ENCODE measurements around the gene GRB2. TPM values are rescaled to one million over a fixed set of nuclear protein-coding genes. Genes with fewer than 3 reads are reported as not detected.

GRB2 gene
- total RNA-seq, 1 donor from 2014 or later, result 65.7 TPM

GRCh38 chr17:75334723-75335122, 70.8 kb downstream of the GRB2 start:
- no peak overlapping the region for H3K27ac ChIP-seq
- H3K4me3 ChIP-seq, result no peak overlapping the region
- H3K36me3 ChIP-seq, result peaks cover 0 to 7% of the 10 kb centered on the region in 2 donors
- no peaks in the 10 kb centered on the region for H3K27me3 ChIP-seq
- H3K9me3 ChIP-seq, result no peaks in the 10 kb centered on the region
- TF ChIP-seq CTCF (IDR thresholded peaks at IDR 0.05), result no peak
- H3K4me1 ChIP-seq, result no peaks in the 10 kb centered on the region
- no peak for DNase-seq (ENCODE audit: low spot score in 2 of 2)
- intact Hi-C loops (cut with DNase I), result no loop called here

GRCh38 chr17:75331671-75332070, 73.8 kb downstream of the GRB2 start:
- no peak for DNase-seq (ENCODE audit: low spot score in 2 of 2)
- Histone ChIP-seq H3K27me3 (no peaks in the 10 kb centered on the region), H3K36me3 (peaks cover 0 to 7% of the 10 kb centered on the region in 2 donors), H3K27ac (no peak overlapping the region), H3K4me1 (no peaks in the 10 kb centered on the region), H3K9me3 (no peaks in the 10 kb centered on the region), H3K4me3 (no peak overlapping the region)
- intact Hi-C loops (cut with DNase I), result no loop called here
- no peak for TF ChIP-seq CTCF (IDR thresholded peaks at IDR 0.05)

GRCh38 chr17:75327757-75328156, 77.7 kb downstream of the GRB2 start:
- intact Hi-C loops (cut with DNase I), result no loop called here
- peaks cover 4 to 19% of the 10 kb centered on the region in 2 donors for H3K36me3 ChIP-seq
- H3K27me3 ChIP-seq, result no peaks in the 10 kb centered on the region
- H3K9me3 ChIP-seq, result no peaks in the 10 kb centered on the region
- DNase-seq (ENCODE audit: low spot score in 2 of 2), result no peak
- TF ChIP-seq CTCF (IDR thresholded peaks at IDR 0.05), result no peak
- H3K4me1 ChIP-seq, result peaks cover 0 to 10% of the 10 kb centered on the region in 2 donors
- no peak overlapping the region for H3K27ac ChIP-seq
- H3K4me3 ChIP-seq, result no peak overlapping the region

GRCh38 chr17:75326226-75326848, 79.1 kb downstream of the GRB2 start:
- TF ChIP-seq CTCF (IDR thresholded peaks at IDR 0.05), result no peak
- Histone ChIP-seq H3K4me3 (no peak overlapping the region), H3K36me3 (peaks cover 8 to 18% of the 10 kb centered on the region in 2 donors), H3K9me3 (no peaks in the 10 kb centered on the region), H3K27me3 (no peaks in the 10 kb centered on the region), H3K27ac (peak overlapping the region; percentile 20 to 44), H3K4me1 (peaks cover 0 to 10% of the 10 kb centered on the region in 2 donors)
- no peak for DNase-seq (ENCODE audit: low spot score in 2 of 2)
- intact Hi-C loops (cut with DNase I), result no loop called here

- Histone ChIP-seq H3K27ac (peak overlapping the region; percentile 20 to 44), H3K9me3 (no peaks in the 10 kb centered on the region), H3K4me3 (no peak overlapping the region), H3K4me1 (peaks cover 0 to 10% of the 10 kb centered on the region in 2 donors), H3K36me3 (peaks cover 13 to 23% of the 10 kb centered on the region in 2 donors), H3K27me3 (no peaks in the 10 kb centered on the region)
- no peak for DNase-seq (ENCODE audit: low spot score in 2 of 2)
- no peak for TF ChIP-seq CTCF (IDR thresholded peaks at IDR 0.05)
- intact Hi-C loops (cut with DNase I), result no loop called here
Observed at GRCh38 chr17:75325827-75326225, 79.7 kb downstream of the GRB2 start.

All from ascending aorta (tissue), 2 donors.